GM19351 (cell line): ENCODE measurements around the gene TRIM33.
"Not testable (repeated sequence)": the region's sequence is repeated elsewhere in the genome, so short reads cannot be mapped to it uniquely, and the experiment has no call there.

Experiments
- ATAC-seq: cut with Tn5 transposase; IDR thresholded peaks from one replicate; pipeline ENCODE4 v1.9.1; 2021; ENCODE audit warnings: mild to moderate bottlenecking, moderate library complexity; ENCODE audit not compliant: unreplicated experiment

TRIM33 gene

GRCh38 chr1:114428083-114428754, 82.8 kb downstream of the TRIM33 start:
- no peak for ATAC-seq

- no peak for ATAC-seq
These were observed 83.4 kb downstream of the TRIM33 start for GRCh38 chr1:114427612-114428011.

GRCh38 chr1:114423455-114423854, 87.5 kb downstream of the TRIM33 start:
- ATAC-seq = no peak

- ATAC-seq = not testable (repeated sequence)
These were observed 92.1 kb downstream of the TRIM33 start for GRCh38 chr1:114418948-114419347.

GRCh38 chr1:114397601-114398000, 113.4 kb downstream of the TRIM33 start:
- ATAC-seq = no peak

GRCh38 chr1:114395863-114396262, 115.1 kb downstream of the TRIM33 start:
- no peak for ATAC-seq

GRCh38 chr1:114390960-114391359, 120.0 kb downstream of the TRIM33 start:
- no peak for ATAC-seq

- ATAC-seq = no peak
These were observed 120.6 kb downstream of the TRIM33 start for GRCh38 chr1:114390361-114390760.

- ATAC-seq = no peak
These were observed 122.5 kb downstream of the TRIM33 start for GRCh38 chr1:114388432-114389003.

GRCh38 chr1:114387585-114387984, 123.4 kb downstream of the TRIM33 start:
- not testable (repeated sequence) for ATAC-seq

- no peak for ATAC-seq
These were observed 124.0 kb downstream of the TRIM33 start for GRCh38 chr1:114387010-114387360.

GRCh38 chr1:114386129-114387009, 124.6 kb downstream of the TRIM33 start:
- ATAC-seq = no peak

- ATAC-seq = no peak
These were observed 126.1 kb downstream of the TRIM33 start for GRCh38 chr1:114384922-114385321.

- ATAC-seq = no peak
These were observed 131.0 kb downstream of the TRIM33 start for GRCh38 chr1:114379987-114380386.

GRCh38 chr1:114379358-114379757, 131.6 kb downstream of the TRIM33 start:
- ATAC-seq = no peak

GRCh38 chr1:114377356-114377755, 133.6 kb downstream of the TRIM33 start:
- ATAC-seq = no peak

GRCh38 chr1:114369930-114370329, 141.1 kb downstream of the TRIM33 start:
- no peak for ATAC-seq

GRCh38 chr1:114369266-114369919, 141.6 kb downstream of the TRIM33 start:
- not testable (repeated sequence) for ATAC-seq

GRCh38 chr1:114368560-114369255, 142.3 kb downstream of the TRIM33 start:
- no peak for ATAC-seq

- ATAC-seq = no peak
These were observed 143.2 kb downstream of the TRIM33 start for GRCh38 chr1:114367810-114368209.

- not testable (repeated sequence) for ATAC-seq
These were observed 147.8 kb downstream of the TRIM33 start for GRCh38 chr1:114363230-114363629.
